GM10248 (cell line): ENCODE data around the gene GPR155.

Experiments used
- CTCF ChIA-PET: fragments of 300-600 bp; sonication (Branson Sonifier 250); formaldehyde crosslinking; extraction: SDS; loops from one replicate; lab custom pipeline; 2021; ENCODE audit warnings: antibody characterized with exemption; lab: Yijun Ruan, JAX
- POLR2A ChIA-PET: fragments of 350-650 bp; sonication (Branson Sonifier 250); formaldehyde crosslinking; extraction: SDS; loops from one replicate; lab custom pipeline; 2020; ENCODE audit warnings: antibody characterized with exemption; lab: Yijun Ruan, JAX
- DNase-seq: peaks from one replicate; pipeline ENCODE4 v3.0.0; 2012; ENCODE audit errors: extremely low spot score
- TF ChIP-seq, protein P1 (sequence below): IDR thresholded peaks from 2 replicates; pipeline ENCODE4 v1.5.1; 2012; ENCODE audit warnings: mild to moderate bottlenecking, low read depth; ENCODE audit errors: extremely low read depth, missing control alignments, control extremely low read depth

The GPR155 gene

DNA sequence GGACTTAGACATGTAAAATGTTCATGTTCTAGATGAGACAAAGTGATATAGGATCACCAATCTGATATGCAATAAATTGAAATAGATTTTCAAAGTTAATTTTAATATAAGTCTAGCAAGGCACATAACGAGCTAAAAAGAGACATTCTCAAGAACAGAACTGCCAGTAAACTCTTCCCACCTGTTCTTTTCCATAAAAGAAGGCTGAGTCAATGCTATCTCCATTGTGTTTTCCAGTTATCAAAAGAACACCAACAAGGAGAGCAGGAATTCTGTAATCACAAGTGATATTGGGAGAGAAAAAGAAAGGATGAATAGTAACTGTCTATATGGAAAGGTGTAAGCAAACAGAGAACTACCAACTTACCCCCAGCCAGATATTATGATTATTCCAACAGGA, 25.6 kb downstream of the GPR155 start:
- no peak for DNase-seq
- ChIA-PET CTCF (interaction anchor here (0.8 to 7.5 kb wide), 16 partner anchors 11 to 1059 kb away, joined by 3 to 136 read pairs (median 6); partner anchors contain the start of genes GPR155 and WIPF1), POLR2A (no interaction called here)
- TF ChIP-seq, protein P1, sequence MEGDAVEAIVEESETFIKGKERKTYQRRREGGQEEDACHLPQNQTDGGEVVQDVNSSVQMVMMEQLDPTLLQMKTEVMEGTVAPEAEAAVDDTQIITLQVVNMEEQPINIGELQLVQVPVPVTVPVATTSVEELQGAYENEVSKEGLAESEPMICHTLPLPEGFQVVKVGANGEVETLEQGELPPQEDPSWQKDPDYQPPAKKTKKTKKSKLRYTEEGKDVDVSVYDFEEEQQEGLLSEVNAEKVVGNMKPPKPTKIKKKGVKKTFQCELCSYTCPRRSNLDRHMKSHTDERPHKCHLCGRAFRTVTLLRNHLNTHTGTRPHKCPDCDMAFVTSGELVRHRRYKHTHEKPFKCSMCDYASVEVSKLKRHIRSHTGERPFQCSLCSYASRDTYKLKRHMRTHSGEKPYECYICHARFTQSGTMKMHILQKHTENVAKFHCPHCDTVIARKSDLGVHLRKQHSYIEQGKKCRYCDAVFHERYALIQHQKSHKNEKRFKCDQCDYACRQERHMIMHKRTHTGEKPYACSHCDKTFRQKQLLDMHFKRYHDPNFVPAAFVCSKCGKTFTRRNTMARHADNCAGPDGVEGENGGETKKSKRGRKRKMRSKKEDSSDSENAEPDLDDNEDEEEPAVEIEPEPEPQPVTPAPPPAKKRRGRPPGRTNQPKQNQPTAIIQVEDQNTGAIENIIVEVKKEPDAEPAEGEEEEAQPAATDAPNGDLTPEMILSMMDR = no peak

GRCh38 chr2:174454566-174454965, 32.3 kb downstream of the GPR155 start:
- TF ChIP-seq, protein P1 = no peak
- no peak for DNase-seq
- ChIA-PET POLR2A (no interaction called here), CTCF (no interaction called here)

DNA sequence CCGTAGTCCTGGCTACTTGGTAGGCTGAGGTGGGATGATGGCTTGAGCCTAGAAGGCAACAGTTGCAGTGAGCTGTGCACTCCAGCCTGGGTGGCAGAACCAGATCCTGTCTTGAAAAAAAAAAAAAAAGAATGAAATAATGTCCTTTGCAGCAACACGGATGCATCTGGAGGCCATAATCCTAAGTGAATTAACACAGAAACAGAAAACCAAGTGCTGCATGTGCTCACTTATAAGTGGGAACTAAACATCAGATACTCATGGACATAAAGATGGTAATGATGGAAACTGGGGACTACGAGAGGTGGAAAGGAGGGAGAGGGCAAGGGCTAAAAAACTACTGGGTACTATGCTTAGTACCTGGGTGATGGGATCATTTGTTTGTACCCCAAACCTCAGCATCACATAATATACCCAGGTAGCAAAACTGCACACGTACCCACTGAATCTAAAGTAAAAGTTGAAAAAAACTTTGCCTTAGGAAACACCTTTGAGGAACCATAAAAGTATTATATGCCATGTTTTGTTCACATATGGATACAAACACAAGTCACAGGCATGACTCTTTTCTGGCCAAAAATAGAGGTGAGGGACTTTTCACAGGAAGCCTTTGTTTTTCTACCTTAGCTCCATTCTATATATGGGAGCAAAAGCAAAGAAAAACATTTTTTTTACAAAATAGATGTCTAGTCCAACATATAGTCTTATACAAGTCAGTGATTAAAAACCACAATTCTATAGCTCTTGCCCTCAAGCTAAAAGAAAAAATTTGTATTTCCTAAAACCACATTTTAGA, 36.6 kb downstream of the GPR155 start:
- TF ChIP-seq, protein P1 = no peak
- ChIA-PET POLR2A (no interaction called here), CTCF (interaction anchor here (0.8 to 1.7 kb wide), 4 partner anchors 12 to 97 kb away, joined by 3 to 5 read pairs (median 4); no protein-coding TSS in a partner anchor)
- peak; percentile 22 for DNase-seq

DNA sequence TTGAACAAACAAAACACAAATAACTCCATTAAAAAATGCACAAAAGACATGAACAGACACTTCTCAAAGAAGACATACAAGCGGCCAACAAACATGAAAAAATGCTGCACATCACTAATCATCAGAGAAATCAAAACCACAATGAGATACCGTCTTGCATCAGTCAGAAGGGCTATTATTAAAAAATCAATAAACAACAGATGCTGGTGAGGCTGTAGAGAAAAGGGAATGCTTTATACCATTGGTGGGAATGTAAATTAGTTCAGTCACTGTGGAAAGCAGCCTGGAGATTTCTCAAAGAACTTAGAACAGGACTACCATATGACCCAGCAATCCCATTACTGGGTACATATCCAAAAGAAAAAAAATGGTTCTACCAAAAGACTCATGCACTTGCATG, 37.8 kb downstream of the GPR155 start:
- DNase-seq = no peak
- ChIA-PET CTCF (no interaction called here), POLR2A (no interaction called here)
- TF ChIP-seq, protein P1 = no peak

DNA sequence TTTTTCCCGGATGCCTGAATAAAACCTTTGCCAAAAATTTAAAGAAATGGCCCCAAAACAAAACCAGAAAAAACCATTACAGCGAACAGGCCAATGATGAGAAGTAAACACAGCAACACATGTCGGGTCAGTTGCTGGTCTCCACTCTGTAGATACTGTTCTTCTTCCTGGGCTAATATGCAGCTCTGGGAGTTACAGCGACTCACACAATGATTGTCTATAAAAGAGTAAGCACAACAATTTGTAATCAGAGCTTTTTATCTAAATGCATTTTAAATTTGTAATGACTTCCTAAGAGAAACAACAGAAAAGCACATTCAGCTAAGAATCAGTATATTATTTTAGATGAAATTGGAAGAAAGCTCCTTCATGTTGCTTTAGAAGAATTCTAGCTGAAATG, 40.3 kb downstream of the GPR155 start:
- CTCF ChIA-PET = interaction anchor here (0.9 to 1.4 kb wide), 4 partner anchors 9 to 100 kb away, joined by 3 to 8 read pairs (median 4); no protein-coding TSS in a partner anchor
- no peak for DNase-seq
- POLR2A ChIA-PET = no interaction called here
- TF ChIP-seq, protein P1 = no peak

GRCh38 chr2:174445248-174445647, 41.6 kb downstream of the GPR155 start:
- TF ChIP-seq, protein P1 = no peak
- ChIA-PET CTCF (no interaction called here), POLR2A (no interaction called here)
- DNase-seq = no peak
